Measurements from ENCODE around the gene MDFIC2. TPM values are rescaled to one million over a fixed set of nuclear protein-coding genes. Genes with fewer than 3 reads are reported as not detected.
"Not testable (repeated sequence)": the region's sequence is repeated elsewhere in the genome, so short reads cannot be mapped to it uniquely, and the experiment has no call there.

The MDFIC2 gene
- total and polyA plus RNA-seq, 9 donors = 0.20 to 0.63 (median 0.31) TPM; not detected in 4

DNA sequence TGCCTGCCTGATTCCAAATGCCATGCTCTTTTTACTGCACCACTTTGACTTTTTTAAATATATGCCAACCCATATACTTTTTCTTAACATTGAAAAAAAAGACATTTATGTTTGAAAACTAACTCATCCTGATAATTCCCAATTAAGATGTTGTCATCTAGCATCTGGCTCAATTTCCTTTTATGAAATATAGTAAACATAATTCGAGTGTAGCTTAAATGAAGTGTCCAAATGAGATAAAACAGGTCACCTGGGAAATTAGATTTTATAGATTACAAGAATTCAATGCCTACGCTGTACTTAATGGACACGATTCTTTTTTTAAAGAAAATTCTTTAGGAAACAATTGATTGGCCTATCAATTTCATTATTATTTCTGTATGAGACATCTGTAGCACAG is 2.8 kb downstream of the MDFIC2 start:
- no peaks in the 10 kb centered on the region for H3K36me3 ChIP-seq (ENCODE audit: control insufficient read depth, insufficient read depth, low read length)
- no peaks in the 10 kb centered on the region for H3K4me1 ChIP-seq (ENCODE audit: control insufficient read depth, insufficient read depth, low read length)
- H3K27me3 ChIP-seq (ENCODE audit: control insufficient read depth, insufficient read depth, low read length) = no peaks in the 10 kb centered on the region
- H3K9me3 ChIP-seq (replicated peaks; ENCODE audit: control insufficient read depth, low read depth, low read length) = no peaks in the 10 kb centered on the region
- WGBS (ENCODE audit: insufficient coverage) = no CpG with 5 or more reads among the region's 3 CpGs
- DNase-seq = no peak
- H3K4me3 ChIP-seq (ENCODE audit: low read length) = no peak overlapping the region
- H3K27ac ChIP-seq (ENCODE audit: low read length) = no peak overlapping the region

GRCh38 chr3:70308760-70309159 is 3.7 kb downstream of the MDFIC2 start:
- Histone ChIP-seq H3K4me1 (ENCODE audit: control insufficient read depth, insufficient read depth, low read length) (no peaks in the 10 kb centered on the region), H3K36me3 (ENCODE audit: control insufficient read depth, insufficient read depth, low read length) (no peaks in the 10 kb centered on the region), H3K27me3 (ENCODE audit: control insufficient read depth, insufficient read depth, low read length) (no peaks in the 10 kb centered on the region), H3K9me3 (replicated peaks; ENCODE audit: control insufficient read depth, low read depth, low read length) (no peaks in the 10 kb centered on the region), H3K4me3 (ENCODE audit: low read length) (no peak overlapping the region), H3K27ac (ENCODE audit: low read length) (no peak overlapping the region)
- peak; percentile 45 for DNase-seq
- WGBS (ENCODE audit: insufficient coverage) = 25% methylated on average over 2 of the region's 3 CpGs

GRCh38 chr3:70306736-70307135 is 5.7 kb downstream of the MDFIC2 start:
- no peak overlapping the region for H3K4me3 ChIP-seq (ENCODE audit: low read length)
- no peaks in the 10 kb centered on the region for H3K9me3 ChIP-seq (replicated peaks; ENCODE audit: control insufficient read depth, low read depth, low read length)
- no peaks in the 10 kb centered on the region for H3K27me3 ChIP-seq (ENCODE audit: control insufficient read depth, insufficient read depth, low read length)
- H3K27ac ChIP-seq (ENCODE audit: low read length) = no peak overlapping the region
- DNase-seq = no peak
- H3K36me3 ChIP-seq (ENCODE audit: control insufficient read depth, insufficient read depth, low read length) = no peaks in the 10 kb centered on the region
- no peaks in the 10 kb centered on the region for H3K4me1 ChIP-seq (ENCODE audit: control insufficient read depth, insufficient read depth, low read length)

- Histone ChIP-seq H3K36me3 (ENCODE audit: control insufficient read depth, insufficient read depth, low read length) (no peaks in the 10 kb centered on the region), H3K27me3 (ENCODE audit: control insufficient read depth, insufficient read depth, low read length) (no peaks in the 10 kb centered on the region), H3K4me1 (ENCODE audit: control insufficient read depth, insufficient read depth, low read length) (no peaks in the 10 kb centered on the region), H3K27ac (ENCODE audit: low read length) (no peak overlapping the region), H3K9me3 (replicated peaks; ENCODE audit: control insufficient read depth, low read depth, low read length) (no peaks in the 10 kb centered on the region), H3K4me3 (ENCODE audit: low read length) (no peak overlapping the region)
- WGBS (ENCODE audit: insufficient coverage) = no CpG with 5 or more reads among the region's 3 CpGs
- DNase-seq = no peak
These were observed 14.1 kb downstream of the MDFIC2 start for GRCh38 chr3:70298385-70298784.

- Histone ChIP-seq H3K27ac (ENCODE audit: low read length) (no peak overlapping the region), H3K4me3 (ENCODE audit: low read length) (no peak overlapping the region), H3K27me3 (ENCODE audit: control insufficient read depth, insufficient read depth, low read length) (no peaks in the 10 kb centered on the region), H3K36me3 (ENCODE audit: control insufficient read depth, insufficient read depth, low read length) (no peaks in the 10 kb centered on the region), H3K9me3 (replicated peaks; ENCODE audit: control insufficient read depth, low read depth, low read length) (no peaks in the 10 kb centered on the region), H3K4me1 (ENCODE audit: control insufficient read depth, insufficient read depth, low read length) (no peaks in the 10 kb centered on the region)
- no peak for DNase-seq
- no CpG with 5 or more reads among the region's 2 CpGs for WGBS (ENCODE audit: insufficient coverage)
These were observed 21.3 kb downstream of the MDFIC2 start for GRCh38 chr3:70291097-70291482.

GRCh38 chr3:70290431-70291096 is 21.9 kb downstream of the MDFIC2 start:
- 88% methylated on average over 24 of the region's 32 CpGs for WGBS (ENCODE audit: insufficient coverage)
- H3K4me3 ChIP-seq (ENCODE audit: low read length); H3K9me3 ChIP-seq (replicated peaks; ENCODE audit: control insufficient read depth, low read depth, low read length); H3K36me3 ChIP-seq (ENCODE audit: control insufficient read depth, insufficient read depth, low read length); H3K4me1 ChIP-seq (ENCODE audit: control insufficient read depth, insufficient read depth, low read length); H3K27ac ChIP-seq (ENCODE audit: low read length); H3K27me3 ChIP-seq (ENCODE audit: control insufficient read depth, insufficient read depth, low read length); DNase-seq: not testable (repeated sequence)

DNA sequence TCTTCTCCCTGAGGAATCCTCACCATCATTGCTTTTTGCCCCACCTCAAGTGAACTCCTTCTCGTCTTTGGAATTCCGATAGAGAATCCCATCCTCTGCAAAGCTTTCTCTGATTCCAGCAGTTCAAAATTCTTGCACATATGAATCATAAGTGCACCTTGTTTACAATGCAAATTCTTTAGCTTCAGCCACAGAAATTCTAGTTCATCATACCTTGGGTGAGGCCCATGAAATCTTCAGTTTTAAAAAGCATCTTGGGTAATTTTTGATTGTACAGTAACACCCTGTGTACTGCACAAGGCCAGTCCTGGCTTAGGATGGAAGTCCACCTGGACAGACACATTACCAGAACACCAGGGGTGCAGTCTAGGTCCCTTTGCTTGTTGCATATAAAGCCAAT is 30.8 kb downstream of the MDFIC2 start:
- no peak for DNase-seq
- no peaks in the 10 kb centered on the region for H3K9me3 ChIP-seq (replicated peaks; ENCODE audit: control insufficient read depth, low read depth, low read length)
- no peaks in the 10 kb centered on the region for H3K36me3 ChIP-seq (ENCODE audit: control insufficient read depth, insufficient read depth, low read length)
- H3K27me3 ChIP-seq (ENCODE audit: control insufficient read depth, insufficient read depth, low read length) = no peaks in the 10 kb centered on the region
- 92% methylated on average over 2 of the region's 2 CpGs for WGBS (ENCODE audit: insufficient coverage)
- H3K27ac ChIP-seq (ENCODE audit: low read length) = no peak overlapping the region
- no peaks in the 10 kb centered on the region for H3K4me1 ChIP-seq (ENCODE audit: control insufficient read depth, insufficient read depth, low read length)
- H3K4me3 ChIP-seq (ENCODE audit: low read length) = no peak overlapping the region

- Histone ChIP-seq H3K9me3 (replicated peaks; ENCODE audit: control insufficient read depth, low read depth, low read length) (no peaks in the 10 kb centered on the region), H3K36me3 (ENCODE audit: control insufficient read depth, insufficient read depth, low read length) (no peaks in the 10 kb centered on the region), H3K27ac (ENCODE audit: low read length) (no peak overlapping the region), H3K4me1 (ENCODE audit: control insufficient read depth, insufficient read depth, low read length) (no peaks in the 10 kb centered on the region), H3K4me3 (ENCODE audit: low read length) (no peak overlapping the region), H3K27me3 (ENCODE audit: control insufficient read depth, insufficient read depth, low read length) (no peaks in the 10 kb centered on the region)
- DNase-seq = no peak
- 57% methylated on average over 2 of the region's 6 CpGs for WGBS (ENCODE audit: insufficient coverage)
These were observed 35.1 kb downstream of the MDFIC2 start for GRCh38 chr3:70277304-70277703.

DNA sequence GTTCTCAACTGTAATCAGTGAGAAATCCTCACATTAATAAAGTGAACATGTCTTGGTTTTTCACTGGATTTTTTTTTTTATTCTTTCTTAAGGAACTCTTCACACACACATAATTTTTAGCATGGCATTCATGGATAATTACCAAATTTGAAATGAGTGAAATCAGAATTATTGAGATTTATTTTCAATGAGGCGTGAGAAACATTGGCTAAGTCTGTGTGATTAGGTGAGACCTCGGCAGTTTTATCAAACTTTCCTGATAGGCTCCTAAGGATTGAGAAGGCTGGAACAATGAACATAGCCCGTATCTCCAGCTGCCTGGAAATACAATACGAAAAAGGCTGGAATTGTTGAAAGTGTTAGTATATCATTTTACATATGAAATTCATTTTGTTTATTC is 35.5 kb downstream of the MDFIC2 start:
- Histone ChIP-seq H3K4me1 (ENCODE audit: control insufficient read depth, insufficient read depth, low read length) (no peaks in the 10 kb centered on the region), H3K4me3 (ENCODE audit: low read length) (no peak overlapping the region), H3K9me3 (replicated peaks; ENCODE audit: control insufficient read depth, low read depth, low read length) (no peaks in the 10 kb centered on the region), H3K36me3 (ENCODE audit: control insufficient read depth, insufficient read depth, low read length) (no peaks in the 10 kb centered on the region), H3K27ac (ENCODE audit: low read length) (no peak overlapping the region), H3K27me3 (ENCODE audit: control insufficient read depth, insufficient read depth, low read length) (no peaks in the 10 kb centered on the region)
- 67% methylated on average over 2 of the region's 4 CpGs for WGBS (ENCODE audit: insufficient coverage)
- no peak for DNase-seq

DNA sequence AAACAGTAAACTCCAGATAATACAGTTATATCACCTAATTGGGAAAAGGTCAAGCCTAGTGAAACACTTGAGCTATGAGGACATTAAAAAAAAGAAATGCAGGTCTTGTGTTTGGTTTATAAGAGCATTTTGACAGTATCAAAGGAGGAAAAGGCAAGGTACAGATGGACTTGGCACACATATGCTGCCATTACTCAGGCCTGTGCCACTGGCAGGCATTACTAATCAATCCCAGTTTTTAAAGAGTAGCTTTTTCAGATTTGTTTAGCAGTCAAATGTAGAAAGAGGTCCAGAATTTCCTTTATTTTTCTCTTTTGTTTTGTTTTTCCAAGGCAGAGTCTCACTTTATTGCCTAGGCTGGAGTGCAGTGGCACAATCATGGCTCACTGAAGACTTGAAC is 38.9 kb downstream of the MDFIC2 start:
- no peak overlapping the region for H3K27ac ChIP-seq (ENCODE audit: low read length)
- no peaks in the 10 kb centered on the region for H3K36me3 ChIP-seq (ENCODE audit: control insufficient read depth, insufficient read depth, low read length)
- no peak overlapping the region for H3K4me3 ChIP-seq (ENCODE audit: low read length)

DNA sequence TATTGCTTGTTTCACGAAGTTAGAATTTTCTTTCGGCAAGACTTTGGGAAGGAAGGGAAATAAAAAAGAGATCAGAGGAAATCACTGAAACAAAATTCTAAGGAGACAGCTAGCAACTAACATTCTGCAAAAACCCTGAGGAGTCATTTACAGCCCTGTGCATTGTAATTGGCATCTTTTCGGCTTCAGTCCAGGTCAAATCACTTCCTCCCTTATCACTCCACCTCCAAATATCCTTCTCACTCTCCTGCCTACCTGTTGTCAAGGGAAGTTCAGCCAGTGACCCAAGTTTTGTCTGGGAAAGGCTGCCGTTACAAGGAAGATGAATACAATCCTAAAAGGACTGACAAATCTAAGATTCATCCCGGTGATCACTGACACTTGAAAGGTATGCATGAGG is 39.6 kb downstream of the MDFIC2 start:
- H3K27ac ChIP-seq (ENCODE audit: low read length) = no peak overlapping the region
- H3K4me3 ChIP-seq (ENCODE audit: low read length) = no peak overlapping the region
- DNase-seq = no peak
- H3K9me3 ChIP-seq (replicated peaks; ENCODE audit: control insufficient read depth, low read depth, low read length) = no peaks in the 10 kb centered on the region
- no peaks in the 10 kb centered on the region for H3K4me1 ChIP-seq (ENCODE audit: control insufficient read depth, insufficient read depth, low read length)
- H3K27me3 ChIP-seq (ENCODE audit: control insufficient read depth, insufficient read depth, low read length) = no peaks in the 10 kb centered on the region
- WGBS (ENCODE audit: insufficient coverage) = no CpG with 5 or more reads among the region's 5 CpGs
- no peaks in the 10 kb centered on the region for H3K36me3 ChIP-seq (ENCODE audit: control insufficient read depth, insufficient read depth, low read length)

More for the DNA sequence above, 38.9 kb downstream of the MDFIC2 start:
- Histone ChIP-seq H3K4me1 (ENCODE audit: control insufficient read depth, insufficient read depth, low read length) (no peaks in the 10 kb centered on the region), H3K9me3 (replicated peaks; ENCODE audit: control insufficient read depth, low read depth, low read length) (no peaks in the 10 kb centered on the region), H3K27me3 (ENCODE audit: control insufficient read depth, insufficient read depth, low read length) (no peaks in the 10 kb centered on the region)
- DNase-seq = peak; percentile 33
